ENCODE results near the gene PPP1R1B.
"Not testable (repeated sequence)": the region's sequence is repeated elsewhere in the genome, so short reads cannot be mapped to it uniquely, and the experiment has no call there.

The PPP1R1B gene

DNA sequence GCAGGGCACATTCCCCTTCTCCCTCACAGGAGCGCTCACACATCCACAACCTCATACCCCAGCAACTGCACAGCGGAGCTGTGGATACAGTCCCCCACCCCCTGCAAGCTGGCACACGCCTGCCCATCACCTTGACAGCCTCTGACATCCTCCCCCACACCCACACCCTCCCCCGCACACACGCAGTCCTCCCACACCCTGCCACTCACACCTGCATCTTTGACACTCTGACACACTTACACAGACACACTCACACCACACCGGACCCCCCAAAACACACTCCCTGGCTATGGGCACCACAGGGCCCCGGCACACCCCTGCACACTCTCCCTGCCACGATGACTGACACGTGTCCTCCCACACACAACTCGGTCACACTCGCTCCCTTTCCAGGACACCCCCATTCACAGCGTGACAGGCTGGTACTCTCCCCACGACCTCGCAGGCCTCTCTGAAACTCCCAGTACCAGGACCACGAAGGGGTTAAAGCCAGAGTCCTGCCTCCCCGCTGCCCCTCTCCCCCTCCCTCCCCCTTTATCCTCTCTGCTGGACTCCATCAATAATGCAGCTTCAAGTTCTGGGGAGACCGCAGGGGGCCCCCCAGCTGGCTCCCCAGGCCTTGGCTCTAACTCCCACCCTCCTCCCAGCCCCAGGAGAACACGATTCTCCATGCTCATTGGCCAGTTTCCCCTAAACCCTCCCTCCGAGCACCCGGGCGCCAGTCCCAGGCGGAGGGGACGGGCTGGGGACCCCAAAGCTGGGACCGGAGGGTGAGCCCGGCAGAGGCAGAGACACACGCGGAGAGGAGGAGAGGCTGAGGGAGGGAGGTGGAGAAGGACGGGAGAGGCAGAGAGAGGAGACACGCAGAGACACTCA is at the start of gene PPP1R1B:
Gene PPP1R1B (plus strand): TSS at position 782 of the 876 bp plus-strand sequence. CDS start 441 bp downstream, outside the sequence.
- peak in 1 of 6 experiments; percentile 15 for DNase-seq

DNA sequence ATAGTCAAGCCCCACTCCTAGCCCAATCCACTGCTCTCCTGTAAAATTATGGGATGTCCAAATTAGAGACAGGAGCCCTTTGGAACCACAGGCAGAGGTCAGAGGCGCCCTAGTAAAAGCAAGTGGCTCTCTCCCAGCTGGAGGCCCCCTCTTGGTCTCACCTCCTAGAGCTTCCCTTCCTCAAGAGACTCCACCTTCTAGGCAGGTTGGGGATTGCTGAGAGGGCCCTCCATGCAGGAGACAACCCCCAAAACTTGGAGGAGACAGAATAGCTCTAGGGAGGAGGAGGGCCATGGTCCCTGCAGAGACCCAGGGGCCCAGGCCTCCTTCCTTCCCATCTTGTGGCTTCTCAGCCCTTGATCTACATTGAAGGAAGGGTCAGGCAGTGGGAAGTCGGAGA is 48.5 kb upstream of the PPP1R1B start:
- DNase-seq: no peak

DNA sequence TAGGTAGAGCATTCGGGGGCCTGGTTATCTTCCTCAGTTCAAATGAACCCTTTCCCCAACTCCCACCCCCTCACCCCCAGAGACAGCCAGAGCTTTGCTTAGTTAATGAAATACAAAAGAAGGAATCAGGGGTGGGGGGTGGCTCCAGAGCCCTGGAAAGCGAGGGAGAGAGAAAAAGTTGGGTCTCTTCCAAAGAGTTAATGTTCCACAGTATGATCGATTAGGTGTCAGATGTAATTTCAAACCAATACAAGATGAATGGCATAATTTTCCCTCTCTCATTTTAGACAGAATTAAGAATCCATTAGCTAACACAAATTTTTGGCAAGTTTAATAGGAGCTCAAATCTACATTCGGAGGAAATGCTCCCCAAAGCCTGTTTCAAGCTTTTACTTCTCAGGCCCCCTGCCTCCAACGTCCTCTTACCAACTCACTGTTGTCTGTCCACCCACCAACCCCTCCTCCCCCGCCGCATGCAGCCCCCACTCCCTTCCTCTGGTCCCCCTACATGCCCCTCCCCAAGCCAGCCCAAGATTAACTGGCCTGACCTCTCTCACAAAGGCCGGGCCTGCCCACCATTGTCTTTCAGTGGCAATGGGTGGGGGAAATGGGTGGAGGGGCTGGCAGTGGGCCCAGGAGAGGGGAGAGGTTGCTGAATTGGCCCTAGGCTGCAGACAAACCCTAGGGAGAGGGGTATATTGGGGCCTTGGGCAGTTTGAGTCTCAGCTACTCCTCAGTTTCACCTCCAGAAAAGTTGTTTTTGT is 47.3 kb upstream of the PPP1R1B start:
- DNase-seq: no peak

DNA sequence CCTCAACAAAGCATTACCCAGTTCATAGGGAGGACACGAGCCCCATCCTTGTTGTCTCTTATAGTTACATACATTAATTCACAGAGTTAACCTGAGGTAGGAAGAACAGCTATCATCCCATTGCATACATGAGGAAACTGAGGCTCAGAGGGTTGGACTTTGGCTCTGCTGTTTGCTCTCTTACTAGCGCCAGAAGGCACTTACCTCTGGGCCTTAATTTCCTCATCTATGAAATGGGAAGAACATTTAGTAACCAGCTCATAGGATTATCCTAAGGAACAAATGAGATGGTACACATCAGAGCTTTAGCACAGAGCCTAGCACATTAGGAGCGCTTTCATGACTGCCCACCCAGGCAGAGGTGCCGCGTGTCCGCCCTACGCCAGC is 46.7 kb upstream of the PPP1R1B start:
- no peak for DNase-seq

DNA sequence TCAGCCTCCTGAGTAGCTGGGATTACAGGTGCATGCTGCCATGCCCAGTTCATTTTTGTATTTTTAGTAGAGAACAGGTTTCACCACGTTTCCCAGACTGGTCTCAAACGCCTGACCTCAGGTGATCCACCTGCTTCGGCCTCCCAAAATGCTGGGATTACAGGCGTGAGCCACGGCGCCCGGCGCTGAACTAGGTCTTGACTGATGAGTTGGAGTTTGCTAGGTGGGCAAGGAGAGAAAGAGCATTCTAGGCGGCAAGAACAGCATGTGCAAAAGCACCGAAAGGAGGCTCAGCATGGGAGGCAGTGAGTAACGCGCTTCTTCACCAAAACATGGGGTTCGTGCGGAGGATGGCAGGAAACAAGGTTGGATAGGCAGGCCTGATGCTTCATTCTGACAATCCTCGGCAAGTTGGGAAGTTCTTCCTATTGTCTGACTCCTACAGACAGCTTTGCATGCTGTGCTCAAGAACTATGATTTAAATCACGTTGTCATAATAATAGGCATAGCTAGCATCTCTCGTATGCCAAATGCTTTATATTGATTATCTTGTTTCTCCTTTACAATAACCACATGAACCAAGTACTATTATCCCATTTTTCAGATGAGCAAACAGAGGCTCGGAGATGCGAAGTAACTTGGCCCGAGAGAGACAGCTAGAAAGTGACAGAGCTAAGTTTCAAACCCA is 45.5 kb upstream of the PPP1R1B start:
- DNase-seq: no peak

DNA sequence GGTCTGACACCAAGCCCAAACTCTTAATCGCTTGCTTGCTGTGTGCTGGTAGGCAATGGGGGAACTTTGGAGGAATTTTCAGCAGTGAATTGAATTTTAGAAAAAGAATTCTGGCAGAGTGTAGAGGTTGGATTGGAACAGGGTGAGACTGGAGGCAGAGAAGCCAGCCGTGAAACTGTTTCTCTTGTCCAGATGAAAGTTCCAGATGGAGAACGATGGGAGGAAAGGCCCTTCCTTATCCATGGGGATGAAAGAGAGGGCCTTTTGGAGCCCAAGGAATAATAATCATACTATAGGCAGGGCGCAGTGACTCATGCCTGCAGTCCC is 45.0 kb upstream of the PPP1R1B start:
- DNase-seq: no peak

DNA sequence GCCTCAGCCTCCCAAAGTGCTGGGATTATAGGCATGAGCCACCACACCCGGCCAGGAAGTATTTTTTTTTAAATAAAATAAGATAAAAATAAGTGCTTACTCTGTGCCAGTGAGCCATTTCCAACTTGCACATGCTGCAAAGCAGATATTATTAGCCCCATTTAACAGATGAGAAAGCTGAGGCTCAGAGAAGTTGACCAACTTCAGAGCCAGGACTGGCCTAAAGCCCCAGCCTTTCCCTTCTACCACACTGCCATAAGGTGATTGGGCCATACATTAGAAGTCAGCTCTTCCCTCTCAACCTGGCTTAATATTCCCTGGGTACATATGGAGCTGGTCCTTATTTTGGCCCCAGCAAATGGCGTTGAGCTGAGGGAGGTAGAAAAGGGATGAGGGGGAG is 44.1 kb upstream of the PPP1R1B start:
- DNase-seq: no peak

DNA sequence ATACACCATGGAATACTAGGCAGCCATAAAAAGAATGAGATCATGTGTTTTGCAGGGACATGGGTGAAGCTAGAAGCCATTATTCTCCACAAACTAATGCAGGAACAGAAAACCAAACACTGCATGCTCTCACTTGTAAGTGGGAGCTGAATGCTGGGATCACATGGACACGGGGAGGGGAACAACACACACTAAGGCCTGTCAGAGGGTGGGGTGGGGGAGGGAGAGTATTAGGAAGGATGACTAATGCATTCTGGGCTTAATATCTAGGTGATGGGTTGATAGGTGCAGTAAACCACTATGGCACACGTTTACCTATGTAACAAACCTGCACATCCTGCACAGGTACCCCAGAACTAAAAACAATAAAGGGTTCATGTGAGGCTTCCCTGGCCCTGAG is 36.6 kb upstream of the PPP1R1B start:
- DNase-seq: not testable (repeated sequence)

DNA sequence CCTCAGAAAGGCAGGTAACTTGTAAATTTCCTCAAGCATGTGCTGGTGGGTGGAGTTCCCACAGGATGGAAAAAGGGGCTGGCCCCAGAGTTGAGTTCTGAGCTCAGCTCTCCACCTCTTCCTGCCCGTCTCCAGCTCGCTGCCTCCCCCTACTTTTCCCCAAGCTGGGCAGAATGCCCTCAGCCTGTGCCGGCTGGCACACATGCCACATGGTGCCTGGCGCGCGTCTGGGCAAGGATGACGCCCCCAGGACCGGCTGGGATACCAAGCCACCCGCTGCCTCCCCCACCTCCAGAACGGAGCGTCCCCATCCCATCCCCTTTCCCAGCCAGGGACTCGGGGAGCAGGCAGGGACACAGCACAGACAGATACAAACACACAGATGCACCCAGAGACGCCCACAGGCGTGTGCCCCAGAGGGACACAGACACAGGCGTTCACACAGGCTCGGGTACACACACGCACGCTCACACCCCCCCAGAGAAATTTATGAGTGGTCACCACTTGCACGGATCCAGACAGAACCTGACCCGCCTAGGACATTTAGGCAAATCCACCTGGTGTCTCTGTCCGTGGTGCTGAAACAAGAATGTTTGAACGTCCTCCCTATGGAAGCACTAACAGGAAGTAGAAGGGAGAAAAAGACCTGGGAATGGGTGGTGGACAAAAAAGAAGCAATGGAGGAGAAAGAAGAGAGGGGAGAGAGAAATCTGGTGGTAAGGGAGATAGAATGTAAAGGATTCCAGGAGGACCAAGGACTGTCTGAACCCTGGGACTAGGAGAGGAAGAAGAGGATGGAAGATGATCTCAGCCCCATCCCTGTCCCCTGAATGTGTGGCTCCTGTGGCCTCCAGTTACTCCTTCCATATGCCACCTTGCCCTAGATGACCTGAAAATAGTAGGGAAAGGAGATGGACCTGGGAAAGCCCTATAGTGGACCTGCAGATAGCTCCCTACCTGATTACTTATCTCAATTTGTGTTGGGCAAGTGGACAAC is 34.5 kb upstream of the PPP1R1B start:
- DNase-seq: peak in 3 of 6 experiments; percentile 17 to 34 (median 31)

DNA sequence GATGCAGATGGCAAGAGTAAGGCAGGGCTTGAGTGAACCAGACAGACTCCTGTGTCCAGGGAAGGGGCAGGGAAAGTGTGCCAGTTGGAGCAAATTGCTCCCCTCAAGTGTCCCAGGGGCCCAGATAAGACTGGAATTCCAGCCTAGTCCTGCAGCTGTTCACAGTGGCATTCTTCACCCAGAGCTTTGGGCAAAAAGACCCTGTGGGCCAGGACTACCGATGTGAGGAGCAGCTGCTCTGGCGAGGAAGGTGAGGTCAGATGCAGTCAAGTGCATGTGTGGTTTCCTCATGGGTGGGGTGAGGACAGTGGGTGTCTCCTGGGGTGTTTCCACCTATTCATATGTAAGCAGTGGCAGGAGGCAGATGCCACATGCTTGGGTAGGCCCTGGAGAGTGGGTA is 33.4 kb upstream of the PPP1R1B start:
- DNase-seq: no peak

DNA sequence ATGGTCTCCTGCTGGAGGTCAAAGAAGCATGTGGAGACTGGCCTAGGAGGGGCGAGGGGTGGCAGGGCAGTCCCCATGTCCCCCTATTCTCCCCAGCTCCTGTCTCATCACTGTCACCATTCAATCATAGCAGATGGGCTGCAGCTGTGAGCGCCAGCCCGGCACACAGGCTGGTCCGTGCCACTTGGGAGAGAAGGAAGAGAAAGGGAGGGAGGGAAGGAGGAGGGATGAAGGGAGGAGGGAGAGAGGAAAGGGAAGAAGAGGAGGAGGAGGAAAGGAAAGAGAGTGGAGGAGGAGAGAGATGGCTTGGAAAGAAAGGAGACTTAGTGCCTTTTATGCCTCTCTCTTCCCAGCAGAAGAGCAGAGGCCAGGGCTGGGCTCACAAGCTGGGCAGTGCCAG is 31.5 kb upstream of the PPP1R1B start:
- no peak for DNase-seq

DNA sequence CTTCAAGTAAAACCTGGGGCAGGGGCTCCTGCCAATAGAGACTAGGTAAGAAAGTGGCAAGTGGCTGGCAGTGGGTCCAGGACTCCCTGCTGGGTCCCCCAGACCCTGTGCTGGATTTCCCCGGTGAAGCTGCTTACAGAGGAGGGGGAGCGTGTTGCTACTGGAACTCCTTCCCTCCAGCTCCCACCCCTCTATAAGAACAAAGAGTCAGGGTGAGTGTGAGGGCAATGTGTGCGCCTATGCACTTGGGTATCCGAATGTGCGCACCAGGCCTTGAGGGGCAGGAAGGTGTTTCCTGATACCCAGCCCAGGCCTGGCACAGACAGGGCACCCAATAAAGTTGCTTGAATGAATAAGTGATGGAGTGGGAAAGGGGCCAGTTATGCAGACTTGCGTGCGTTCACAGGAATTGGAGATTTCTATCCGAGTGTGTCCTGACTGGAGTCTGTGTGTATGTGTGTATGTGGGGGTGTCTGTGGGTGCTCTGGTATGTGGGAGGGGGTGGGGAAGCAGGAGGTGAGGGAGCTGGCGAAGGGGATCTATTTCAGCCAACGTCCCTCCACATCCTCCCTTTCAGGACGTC is 30.7 kb upstream of the PPP1R1B start:
- DNase-seq: no peak

DNA sequence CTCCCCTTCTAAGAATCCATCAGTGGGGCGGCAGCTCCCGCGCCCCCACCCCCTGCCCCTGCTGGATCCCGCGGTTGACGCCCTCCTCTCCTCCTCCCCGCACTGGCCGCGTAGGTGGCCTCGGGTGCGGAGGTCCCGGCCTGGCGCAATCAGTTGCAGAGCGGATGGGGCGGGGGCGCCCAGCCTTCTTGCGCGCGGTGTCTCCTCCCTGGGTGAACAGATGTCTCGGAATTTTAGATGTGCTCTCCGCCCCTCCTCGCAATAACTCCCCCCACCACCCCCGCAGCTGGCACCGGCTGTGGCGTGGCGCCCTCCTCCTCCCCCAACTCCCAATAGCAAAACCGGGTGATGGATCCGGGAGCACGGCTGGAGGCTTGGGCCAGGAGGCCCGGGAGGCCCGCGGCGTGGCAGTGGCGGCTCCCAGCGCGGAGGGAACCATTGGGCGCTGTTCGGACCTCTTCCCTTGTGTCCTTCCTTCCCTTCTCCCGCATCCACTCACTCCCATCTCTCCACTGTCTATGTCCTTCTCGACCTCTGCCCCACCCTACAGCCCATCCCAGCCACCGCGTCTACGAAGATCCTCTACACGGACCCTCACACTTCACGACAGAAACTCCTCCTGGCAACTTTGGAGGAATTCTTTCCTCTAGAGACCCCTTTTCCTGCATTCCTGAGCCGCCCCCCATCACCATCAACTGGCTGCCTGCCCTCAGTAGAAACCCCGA is 30.0 kb upstream of the PPP1R1B start:
- no peak for DNase-seq

DNA sequence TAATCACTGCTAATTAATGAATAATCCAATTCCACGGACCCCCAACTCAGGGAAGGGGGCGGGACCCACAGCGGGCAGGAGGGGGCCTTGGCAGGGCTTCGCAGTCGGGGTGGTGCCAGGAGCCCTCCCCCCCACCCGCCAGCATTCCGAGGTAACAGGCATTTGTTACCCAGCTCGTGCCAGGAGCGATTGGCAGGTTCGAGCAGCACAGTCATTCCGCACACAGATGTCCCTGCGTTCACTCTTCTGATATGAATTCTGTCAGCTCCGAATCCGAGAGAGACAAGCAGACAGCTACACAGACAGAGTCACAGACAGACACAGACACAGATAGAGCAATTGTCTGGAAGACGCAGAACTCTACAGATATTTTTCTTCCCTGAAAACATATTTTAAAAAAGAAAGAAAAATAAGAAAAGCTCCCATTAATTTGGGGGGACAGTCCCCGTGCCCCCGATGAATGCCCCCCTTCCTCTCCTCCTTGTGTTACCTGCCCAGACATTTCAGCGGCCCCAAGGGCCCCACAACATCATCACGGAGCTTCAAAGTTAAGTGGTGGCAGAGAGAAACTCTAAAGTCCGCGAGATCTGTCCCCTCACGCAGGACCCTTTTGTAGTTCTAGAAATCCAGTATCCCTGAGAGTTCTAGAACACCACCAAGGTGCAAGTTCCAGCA is 29.2 kb upstream of the PPP1R1B start:
- no peak for DNase-seq

DNA sequence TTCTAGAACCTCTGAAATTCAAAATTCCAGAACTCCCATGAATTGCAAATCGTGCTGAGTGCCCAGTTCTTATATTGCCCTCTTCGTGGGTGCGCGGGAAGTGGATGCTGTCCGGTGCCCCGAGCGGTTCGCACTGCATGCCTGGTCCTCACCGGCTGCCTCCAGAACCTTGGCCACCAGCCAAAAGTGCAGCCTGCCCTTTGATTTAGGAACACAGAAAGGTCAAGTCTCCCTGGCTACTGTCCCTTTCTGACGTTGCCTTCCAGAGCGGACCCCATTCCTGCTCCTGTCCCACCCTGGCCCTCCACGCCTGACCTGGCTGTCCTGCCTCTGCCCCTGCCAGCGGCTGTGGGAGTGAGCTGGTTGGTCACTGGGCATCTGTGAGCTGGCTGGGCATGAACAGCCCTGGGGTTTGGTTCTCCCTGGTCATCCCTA is 28.7 kb upstream of the PPP1R1B start:
- peak in 1 of 6 experiments; percentile 6 for DNase-seq

DNA sequence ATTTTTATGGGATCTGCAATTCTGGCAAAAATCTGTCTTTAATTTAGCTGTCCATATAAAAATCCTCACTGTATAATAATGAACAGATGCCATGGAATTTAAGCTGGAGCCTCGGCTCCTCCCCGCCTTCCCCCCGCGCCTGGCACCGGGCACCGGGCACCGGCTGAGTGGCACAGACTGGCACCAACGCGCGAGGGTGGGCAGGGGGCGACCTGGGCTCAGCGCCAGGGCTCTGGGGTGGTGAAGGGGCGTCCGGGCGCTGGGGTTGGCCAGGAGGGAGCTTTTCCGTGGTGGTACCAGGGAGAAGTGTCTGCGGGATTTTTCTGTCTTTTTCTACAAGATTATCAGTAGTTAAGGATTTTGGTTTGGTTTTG is 28.1 kb upstream of the PPP1R1B start:
- no peak for DNase-seq

DNA sequence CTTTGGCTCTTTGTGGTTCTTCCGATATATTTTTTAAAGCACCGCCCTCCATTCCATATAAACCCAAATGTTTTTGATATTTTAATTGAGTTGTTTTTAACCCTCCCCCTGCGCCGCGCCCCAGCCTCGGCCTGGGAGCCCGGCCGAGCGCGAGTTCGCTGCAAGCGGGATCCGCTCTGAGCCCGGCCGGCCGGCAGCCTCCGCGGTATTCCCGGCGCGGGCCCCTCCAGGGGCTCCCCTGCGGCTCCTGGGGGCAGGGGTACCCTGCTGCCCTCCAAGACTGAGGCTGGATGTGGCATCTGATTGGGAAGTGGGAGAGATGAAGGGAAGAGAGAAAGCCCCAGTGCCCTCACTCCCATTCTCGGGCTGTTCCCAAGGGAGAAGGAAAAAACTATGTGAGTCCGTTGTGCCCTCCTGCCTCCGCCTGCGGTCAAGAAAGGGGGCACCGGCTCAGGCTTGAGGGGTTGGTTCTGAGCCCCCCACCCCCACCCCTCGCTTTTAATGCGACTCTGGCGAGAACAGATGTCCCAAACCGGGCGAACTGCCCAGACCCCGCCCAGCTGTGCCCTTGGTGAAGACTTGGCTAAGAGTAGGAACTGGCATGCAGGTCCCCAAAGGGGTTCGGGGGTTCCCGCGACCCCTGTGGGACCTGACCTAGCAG is 27.6 kb upstream of the PPP1R1B start:
- DNase-seq: no peak

DNA sequence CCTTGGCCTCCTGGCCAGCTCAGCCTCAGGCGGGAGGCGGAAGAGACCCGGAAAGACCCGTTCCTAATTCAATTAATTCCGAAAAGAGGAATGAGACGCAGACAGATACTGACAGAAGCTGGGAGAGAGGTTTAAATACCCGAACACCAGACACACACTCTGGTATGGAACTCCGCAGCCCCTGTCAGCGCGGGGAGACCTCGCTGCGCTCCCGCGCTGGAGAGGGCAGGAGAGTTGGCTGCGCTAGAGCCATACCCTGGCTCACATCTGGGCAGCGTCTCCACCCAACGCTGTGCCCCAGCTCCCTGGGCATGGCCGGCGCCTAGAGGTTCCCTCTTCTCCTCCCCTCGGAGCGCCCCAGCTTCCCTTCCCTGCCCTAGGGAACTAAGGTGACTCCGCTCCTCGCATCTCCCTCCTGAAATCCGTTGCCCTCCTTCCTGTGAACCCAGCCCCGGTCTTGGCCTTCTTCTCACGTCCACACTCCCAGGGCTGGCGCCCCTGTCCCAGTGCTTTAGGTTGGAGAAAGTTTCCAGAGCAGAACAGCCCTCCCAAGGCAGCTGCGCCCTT is 27.0 kb upstream of the PPP1R1B start:
- no peak for DNase-seq

DNA sequence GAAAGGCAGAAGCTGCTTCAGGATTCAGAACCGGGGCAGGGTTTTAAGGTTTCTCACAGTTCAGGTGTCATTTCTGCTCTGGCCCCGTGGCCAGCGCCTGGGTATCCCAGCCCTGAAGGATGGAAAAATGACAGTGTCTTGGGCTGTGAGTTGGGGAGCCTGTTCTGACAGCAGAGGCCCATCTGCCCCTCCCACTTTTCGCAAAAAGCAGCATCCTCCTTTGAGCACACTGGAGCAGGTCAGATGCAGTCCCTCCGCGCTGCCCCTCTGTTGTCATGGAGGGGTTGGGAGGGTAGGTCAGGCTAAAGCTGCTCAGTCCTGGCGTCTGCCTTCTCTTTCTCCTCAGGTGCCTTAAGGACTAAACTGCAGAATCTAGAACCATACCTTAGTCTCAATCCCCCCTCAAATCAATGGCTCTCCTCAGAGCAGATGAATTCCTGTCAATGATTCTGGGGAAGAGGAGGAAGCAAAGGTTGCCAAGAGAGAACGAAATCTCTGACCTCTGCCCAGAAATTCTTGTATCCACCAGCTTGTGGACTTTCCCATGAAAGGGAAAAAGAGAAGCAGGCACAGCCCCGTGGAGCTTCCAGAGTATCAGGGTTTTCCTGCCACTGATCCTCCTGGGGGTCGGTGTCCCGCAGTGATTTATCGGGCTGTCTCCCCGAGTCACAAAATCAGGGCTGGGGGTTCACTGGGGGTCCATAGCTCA is 26.3 kb upstream of the PPP1R1B start:
- DNase-seq: no peak

Data from stimulated activated naive CD4-positive, alpha-beta T cell (primary cell).